Activated CD8-positive, alpha-beta memory T cell treated with anti-CD3 and anti-CD28 coated beads, Interleukin-2, amount 10 ng/mL, durations not matched to agents 7 days and 5 days (primary cell): ENCODE measurements around the gene CDY2B. TPM values are rescaled to one million over a fixed set of nuclear protein-coding genes. Genes with fewer than 3 reads are reported as not detected.
"Not testable (repeated sequence)": the region's sequence is repeated elsewhere in the genome, so short reads cannot be mapped to it uniquely, and the experiment has no call there.

Source experiments
- ATAC-seq: fragments of 150-1000 bp; cut with Tn5 transposase; one replicate; pipeline ENCODE4 v1.10.0; 2021; ENCODE audit warnings: moderate library complexity
- CTCF ChIA-PET: fragments of 350-600 bp; sonication (Branson Sonifier 250); formaldehyde crosslinking; loops from one replicate; lab custom pipeline; 2021; ENCODE audit warnings: antibody characterized with exemption; lab: Charles Lee
- DNase-seq: peaks from one replicate; pipeline ENCODE4 v3.0.0-alpha.2; 2020
- H3K27ac Mint-ChIP-seq: one replicate; pipeline ENCODE4 v1.8.0; 2021; ENCODE audit warnings: mild to moderate bottlenecking, mixed read lengths
- H3K27me3 Mint-ChIP-seq: one replicate; pipeline ENCODE4 v1.8.0; 2021; ENCODE audit warnings: mixed read lengths
- H3K36me3 Mint-ChIP-seq: one replicate; pipeline ENCODE4 v1.8.0; 2021; ENCODE audit warnings: mild to moderate bottlenecking, mixed read lengths
- H3K4me1 Mint-ChIP-seq: one replicate; pipeline ENCODE4 v1.8.0; 2021; ENCODE audit warnings: mixed read lengths
- H3K4me3 Mint-ChIP-seq: one replicate; pipeline ENCODE4 v1.8.0; 2021; ENCODE audit warnings: mild to moderate bottlenecking, moderate library complexity, mixed read lengths
- H3K9me3 Mint-ChIP-seq: one replicate; pipeline ENCODE4 v1.8.0; 2022; ENCODE audit warnings: low read depth, mixed read lengths
- total RNA-seq, 2 experiments: library from RNA; stranded (reverse); gene quantifications; one replicate each; pipeline ENCODE4 v1.2.3, GENCODE V29; 2021

Gene CDY2B
- not detected for total RNA-seq

GRCh38 chrY:17880120-17880519, at the start of gene CDY2B:
Gene CDY2B (minus strand): TSS chrY:17880220. CDS start chrY:17879892, 328 bp downstream.
- H3K27me3 Mint-ChIP-seq, ATAC-seq, H3K27ac Mint-ChIP-seq, DNase-seq, H3K36me3 Mint-ChIP-seq, CTCF ChIA-PET, H3K4me3 Mint-ChIP-seq, H3K9me3 Mint-ChIP-seq, H3K4me1 Mint-ChIP-seq: not testable (repeated sequence)

GRCh38 chrY:17908009-17908408, 28.0 kb upstream of the CDY2B start:
- H3K4me1 Mint-ChIP-seq, H3K4me3 Mint-ChIP-seq, H3K27me3 Mint-ChIP-seq, H3K27ac Mint-ChIP-seq, DNase-seq, H3K36me3 Mint-ChIP-seq, H3K9me3 Mint-ChIP-seq, CTCF ChIA-PET, ATAC-seq: not testable (repeated sequence)

- ATAC-seq, H3K36me3 Mint-ChIP-seq, CTCF ChIA-PET, H3K4me1 Mint-ChIP-seq, DNase-seq, H3K27ac Mint-ChIP-seq, H3K9me3 Mint-ChIP-seq, H3K27me3 Mint-ChIP-seq, H3K4me3 Mint-ChIP-seq: not testable (repeated sequence)
Measured at GRCh38 chrY:17907351-17907750, 27.3 kb upstream of the CDY2B start.

- H3K4me1 Mint-ChIP-seq, H3K27me3 Mint-ChIP-seq, CTCF ChIA-PET, H3K9me3 Mint-ChIP-seq, ATAC-seq, H3K36me3 Mint-ChIP-seq, H3K4me3 Mint-ChIP-seq, DNase-seq, H3K27ac Mint-ChIP-seq: not testable (repeated sequence)
Measured at GRCh38 chrY:17881697-17882096, 1.7 kb upstream of the CDY2B start.

GRCh38 chrY:17876767-17877166, 3.3 kb downstream of the CDY2B start:
- CTCF ChIA-PET, DNase-seq, H3K9me3 Mint-ChIP-seq, H3K27ac Mint-ChIP-seq, H3K36me3 Mint-ChIP-seq, H3K4me3 Mint-ChIP-seq, H3K27me3 Mint-ChIP-seq, ATAC-seq, H3K4me1 Mint-ChIP-seq: not testable (repeated sequence)

- H3K36me3 Mint-ChIP-seq, H3K27ac Mint-ChIP-seq, CTCF ChIA-PET, ATAC-seq, H3K9me3 Mint-ChIP-seq, H3K27me3 Mint-ChIP-seq, DNase-seq, H3K4me3 Mint-ChIP-seq, H3K4me1 Mint-ChIP-seq: not testable (repeated sequence)
Measured at GRCh38 chrY:17875401-17875800, 4.6 kb downstream of the CDY2B start.

GRCh38 chrY:17871194-17871903, 8.7 kb downstream of the CDY2B start:
- ATAC-seq, CTCF ChIA-PET: not testable (repeated sequence)

GRCh38 chrY:17870737-17871136, 9.3 kb downstream of the CDY2B start:
- H3K4me3 Mint-ChIP-seq, H3K27ac Mint-ChIP-seq, CTCF ChIA-PET, H3K9me3 Mint-ChIP-seq, ATAC-seq, H3K36me3 Mint-ChIP-seq, DNase-seq, H3K27me3 Mint-ChIP-seq, H3K4me1 Mint-ChIP-seq: not testable (repeated sequence)

More at GRCh38 chrY:17871194-17871903, 8.7 kb downstream of the CDY2B start:
- not testable (repeated sequence) for H3K27me3 Mint-ChIP-seq, DNase-seq, H3K36me3 Mint-ChIP-seq, H3K9me3 Mint-ChIP-seq, H3K4me3 Mint-ChIP-seq, H3K27ac Mint-ChIP-seq, H3K4me1 Mint-ChIP-seq

- H3K36me3 Mint-ChIP-seq, H3K4me3 Mint-ChIP-seq, ATAC-seq, H3K9me3 Mint-ChIP-seq, DNase-seq, H3K27me3 Mint-ChIP-seq, H3K4me1 Mint-ChIP-seq, CTCF ChIA-PET, H3K27ac Mint-ChIP-seq: not testable (repeated sequence)
Measured at GRCh38 chrY:17867850-17868249, 12.2 kb downstream of the CDY2B start.

GRCh38 chrY:17860634-17861033, 19.4 kb downstream of the CDY2B start:
- H3K4me1 Mint-ChIP-seq, H3K27ac Mint-ChIP-seq, H3K9me3 Mint-ChIP-seq, H3K4me3 Mint-ChIP-seq, H3K27me3 Mint-ChIP-seq, CTCF ChIA-PET, DNase-seq, ATAC-seq, H3K36me3 Mint-ChIP-seq: not testable (repeated sequence)

- H3K9me3 Mint-ChIP-seq, CTCF ChIA-PET, DNase-seq, ATAC-seq, H3K36me3 Mint-ChIP-seq, H3K27ac Mint-ChIP-seq, H3K4me3 Mint-ChIP-seq, H3K4me1 Mint-ChIP-seq, H3K27me3 Mint-ChIP-seq: not testable (repeated sequence)
Measured at GRCh38 chrY:17856963-17857848, 22.8 kb downstream of the CDY2B start.

- H3K4me3 Mint-ChIP-seq, H3K4me1 Mint-ChIP-seq, ATAC-seq, H3K36me3 Mint-ChIP-seq, H3K9me3 Mint-ChIP-seq, CTCF ChIA-PET, DNase-seq, H3K27ac Mint-ChIP-seq, H3K27me3 Mint-ChIP-seq: not testable (repeated sequence)
Measured at GRCh38 chrY:17856508-17856907, 23.5 kb downstream of the CDY2B start.

- H3K36me3 Mint-ChIP-seq, H3K4me1 Mint-ChIP-seq, H3K4me3 Mint-ChIP-seq, CTCF ChIA-PET, H3K27ac Mint-ChIP-seq, DNase-seq, ATAC-seq, H3K27me3 Mint-ChIP-seq, H3K9me3 Mint-ChIP-seq: not testable (repeated sequence)
Measured at GRCh38 chrY:17849131-17849530, 30.9 kb downstream of the CDY2B start.

GRCh38 chrY:17832149-17832548, 47.9 kb downstream of the CDY2B start:
- CTCF ChIA-PET, H3K4me3 Mint-ChIP-seq, DNase-seq, H3K36me3 Mint-ChIP-seq, H3K27me3 Mint-ChIP-seq, H3K9me3 Mint-ChIP-seq, H3K27ac Mint-ChIP-seq, H3K4me1 Mint-ChIP-seq, ATAC-seq: not testable (repeated sequence)
